H1 (cell line): ENCODE results near the gene TUBB1. TPM values are rescaled to one million over a fixed set of nuclear protein-coding genes. Genes with fewer than 3 reads are reported as not detected.

Source experiments
- CTCF ChIA-PET: fragments of 300-600 bp; sonication (Branson Sonifier 250); formaldehyde crosslinking; loops from one replicate; lab custom pipeline; 2021; ENCODE audit not compliant: partially characterized antibody; lab: Charles Lee
- POLR2A ChIA-PET: fragments of 300-600 bp; sonication (Branson Sonifier 250); formaldehyde crosslinking; loops from one replicate; lab custom pipeline; 2021; ENCODE audit warnings: inconsistent platforms; ENCODE audit not compliant: partially characterized antibody; lab: Charles Lee
- DNase-seq, 2 experiments: peaks; one replicate each; pipeline versions ENCODE4 v3.0.0 to v3.0.0-alpha.2; 2010 to 2022; ENCODE audit warnings: low spot score in 2 of 2, low read depth in 1 of 2, mixed read lengths in 1 of 2
- FAIRE-seq: peaks from 2 replicates; lab custom pipeline; 2011; peaks lifted over from hg19 to GRCh38; lab: Jason Lieb, UNC
- H2AFZ ChIP-seq: 2 replicates; pipeline ENCODE4 v1.8.1; 2012; ENCODE audit warnings: low read length, inconsistent platforms
- H2AK5ac ChIP-seq: 2 replicates; pipeline ENCODE4 v1.6.1; 2013; ENCODE audit warnings: low read depth, low read length
- H2BK120ac ChIP-seq: replicated peaks from 2 replicates; pipeline ENCODE3; 2013; ENCODE audit warnings: low read depth, low read length, inconsistent platforms
- H2BK12ac ChIP-seq: 2 replicates; pipeline ENCODE4 v1.6.1; 2013; ENCODE audit warnings: low read depth, low read length
- H2BK15ac ChIP-seq: 2 replicates; pipeline ENCODE4 v1.6.1; 2013; ENCODE audit warnings: low read length
- H2BK20ac ChIP-seq: 2 replicates; pipeline ENCODE4 v1.6.1; 2013; ENCODE audit warnings: low read length
- H2BK5ac ChIP-seq: 2 replicates; pipeline ENCODE4 v1.6.1; 2013; ENCODE audit warnings: low read depth, low read length
- H3K14ac ChIP-seq: 2 replicates; pipeline ENCODE4 v1.6.1; 2013; ENCODE audit warnings: inconsistent platforms; ENCODE audit not compliant: insufficient read length
- H3K18ac ChIP-seq: 2 replicates; pipeline ENCODE4 v1.6.1; 2013; ENCODE audit warnings: low read length; ENCODE audit errors: extremely low read depth
- H3K23ac ChIP-seq: 2 replicates; pipeline ENCODE4 v1.6.1; 2013; ENCODE audit warnings: inconsistent platforms; ENCODE audit not compliant: insufficient read length
- H3K23me2 ChIP-seq: 2 replicates; pipeline ENCODE4 v1.6.1; 2013; ENCODE audit warnings: low read depth, low read length
- H3K27ac ChIP-seq: 2 replicates; pipeline ENCODE4 v1.6.1; 2011; ENCODE audit warnings: low read depth, low read length, inconsistent platforms
- H3K27me3 ChIP-seq, 4 experiments: replicated peaks in 1 of 4; 1 replicate in 1 of 4; 2 replicates in 3 of 4; pipeline versions ENCODE4 v1.6.1 to v1.8.1; 2011 to 2013; ENCODE audit warnings: low read length in 3 of 4, mild to moderate bottlenecking in 3 of 4, inconsistent platforms in 2 of 4, mixed read lengths in 2 of 4, moderate library complexity in 1 of 4; ENCODE audit not compliant: control insufficient read depth in 3 of 4, insufficient read depth in 3 of 4; ENCODE audit errors: extremely low read depth in 1 of 4
- H3K36me3 ChIP-seq, 4 experiments: 2 replicates each; pipeline versions ENCODE4 v1.6.1 to v1.8.1; 2011 to 2013; ENCODE audit warnings: mild to moderate bottlenecking in 4 of 4, low read length in 3 of 4, moderate library complexity in 2 of 4, control low read depth in 1 of 4, inconsistent platforms in 1 of 4; ENCODE audit not compliant: insufficient read depth in 4 of 4, control insufficient read depth in 2 of 4
- H3K4ac ChIP-seq: replicated peaks from 2 replicates; pipeline ENCODE3; 2013; ENCODE audit warnings: low read length, low read depth, mixed read lengths, inconsistent platforms; ENCODE audit not compliant: insufficient read length
- H3K4me1 ChIP-seq, 4 experiments: replicated peaks in 1 of 4; 1 replicate in 1 of 4; 2 replicates in 3 of 4; pipeline versions ENCODE4 v1.6.1 to v1.8.1; 2011 to 2013; ENCODE audit warnings: low read length in 3 of 4, inconsistent platforms in 2 of 4, mixed read lengths in 1 of 4; ENCODE audit not compliant: insufficient read depth in 4 of 4, control insufficient read depth in 3 of 4
- H3K4me2 ChIP-seq, 2 experiments: 2 replicates each; pipeline versions ENCODE4 v1.6.1 to v1.8.1; 2011 to 2013; ENCODE audit warnings: low read depth in 2 of 2, low read length in 2 of 2, control low read depth in 1 of 2, inconsistent platforms in 1 of 2, mild to moderate bottlenecking in 1 of 2; ENCODE audit not compliant: insufficient read depth in 1 of 2
- H3K4me3 ChIP-seq, 4 experiments: fragments of 200-600, 300-600 bp in 1 of 4; sonication (generic), shearing (Covaris generic), sonication (Bioruptor Twin) in 1 of 4; 2 replicates each; pipeline versions ENCODE4 v1.5.1 to v1.8.1; 2011 to 2016; ENCODE audit warnings: low read length in 4 of 4, low read depth in 3 of 4, control low read depth in 2 of 4, inconsistent platforms in 2 of 4, mild to moderate bottlenecking in 2 of 4, mixed read lengths in 1 of 4, moderate library complexity in 1 of 4; ENCODE audit not compliant: insufficient read depth in 2 of 4; ENCODE audit errors: extremely low read depth in 1 of 4
- H3K56ac ChIP-seq: replicated peaks from 2 replicates; pipeline ENCODE3; 2013; ENCODE audit warnings: low read depth, mild to moderate bottlenecking, mixed read lengths, low read length, inconsistent platforms; ENCODE audit not compliant: insufficient read length
- H3K79me1 ChIP-seq: 2 replicates; pipeline ENCODE4 v1.6.1; 2013; ENCODE audit warnings: low read depth, low read length, control low read depth
- H3K79me2 ChIP-seq, 2 experiments: 2 replicates each; pipeline versions ENCODE4 v1.6.1 to v1.8.1; 2012 to 2013; ENCODE audit warnings: low read length in 2 of 2, mild to moderate bottlenecking in 2 of 2, inconsistent platforms in 1 of 2; ENCODE audit not compliant: insufficient read depth in 2 of 2, control insufficient read depth in 1 of 2
- H3K9ac ChIP-seq, 4 experiments: replicated peaks in 1 of 4; 1 replicate in 1 of 4; 2 replicates in 3 of 4; pipeline versions ENCODE4 v1.6.1 to v1.8.1; 2011 to 2013; ENCODE audit warnings: low read depth in 3 of 4, low read length in 3 of 4, control low read depth in 2 of 4, mild to moderate bottlenecking in 2 of 4, moderate library complexity in 2 of 4, inconsistent platforms in 1 of 4; ENCODE audit errors: extremely low read depth in 1 of 4
- H3K9me3 ChIP-seq, 2 experiments: 2 replicates each; pipeline versions ENCODE4 v1.6.1 to v1.8.1; 2012 to 2013; ENCODE audit warnings: mild to moderate bottlenecking in 2 of 2, moderate library complexity in 2 of 2, control low read depth in 1 of 2, inconsistent platforms in 1 of 2, low read depth in 1 of 2, low read length in 1 of 2, mixed read lengths in 1 of 2; ENCODE audit not compliant: insufficient read depth in 2 of 2
- H4K20me1 ChIP-seq, 2 experiments: replicated peaks in 1 of 2; 2 replicates each; pipeline versions ENCODE3 to v1.8.1; 2011 to 2013; ENCODE audit warnings: inconsistent platforms in 2 of 2, low read length in 2 of 2, mild to moderate bottlenecking in 1 of 2; ENCODE audit not compliant: insufficient read depth in 2 of 2, control insufficient read depth in 1 of 2
- H4K5ac ChIP-seq: 2 replicates; pipeline ENCODE4 v1.6.1; 2013; ENCODE audit warnings: low read length, low read depth, mixed read lengths, inconsistent platforms; ENCODE audit not compliant: insufficient read length
- H4K8ac ChIP-seq: 2 replicates; pipeline ENCODE4 v1.8.0; 2013; ENCODE audit warnings: mild to moderate bottlenecking, moderate library complexity, low read length, inconsistent platforms; ENCODE audit not compliant: insufficient read depth; ENCODE audit errors: extremely low read depth
- H4K91ac ChIP-seq: replicated peaks from 2 replicates; pipeline ENCODE3; 2013; ENCODE audit warnings: low read length, mixed read lengths, inconsistent platforms; ENCODE audit not compliant: insufficient read length
- CBX5 ChIP-seq: fragments of 300-800, 300-1000 bp; sonication (generic); IDR thresholded peaks from 2 replicates; pipeline ENCODE4 v1.7.1; 2016; ENCODE audit warnings: antibody characterized with exemption, low read length, low read depth
- CHD2 ChIP-seq: IDR thresholded peaks from 2 replicates; pipeline ENCODE4 v1.6.1; 2012; ENCODE audit warnings: low read length, improper control_type of control experiment
- GTF2F1 ChIP-seq: IDR thresholded peaks from 2 replicates; pipeline ENCODE4 v1.6.1; 2012; ENCODE audit warnings: low read depth, low read length, improper control_type of control experiment, borderline replicate concordance
- KDM1A ChIP-seq: fragments of 200-600, 300-600 bp; sonication (generic); IDR thresholded peaks from 2 replicates; pipeline ENCODE4 v1.7.1; 2016; ENCODE audit warnings: mild to moderate bottlenecking, low read length, borderline replicate concordance
- KDM4A ChIP-seq: IDR thresholded peaks from one replicate; pipeline ENCODE4 v1.7.1; 2012; ENCODE audit warnings: low read depth, mild to moderate bottlenecking, moderate library complexity, low read length, inconsistent platforms; ENCODE audit not compliant: severe bottlenecking
- PHF8 ChIP-seq: fragments of 200-600 bp; sonication (generic); conservative IDR thresholded peaks from 2 replicates; pipeline ENCODE4 v1.7.1; 2012; ENCODE audit warnings: low read depth, mild to moderate bottlenecking, inconsistent platforms, low read length, moderate library complexity
- POLR2A ChIP-seq, 2 experiments: IDR thresholded peaks; 1 replicate in 1 of 2; 2 replicates in 1 of 2; pipeline ENCODE4 v1.6.1; 2011; ENCODE audit warnings: low read depth in 2 of 2, low read length in 2 of 2, mild to moderate bottlenecking in 2 of 2; ENCODE audit errors: control extremely low read depth in 1 of 2
- RNF2 ChIP-seq: fragments of 200-900, 300-1000 bp; sonication (generic); IDR thresholded peaks from 2 replicates; pipeline ENCODE4 v1.7.1; 2016; ENCODE audit warnings: borderline replicate concordance, low read depth, mild to moderate bottlenecking, antibody characterized with exemption, low read length; ENCODE audit not compliant: poor library complexity, severe bottlenecking; ENCODE audit errors: missing control alignments
- SIN3A ChIP-seq, 2 experiments: IDR thresholded peaks in 1 of 2; conservative IDR thresholded peaks in 1 of 2; 2 replicates each; pipeline ENCODE4 v1.6.1; 2011 to 2012; ENCODE audit warnings: low read length in 2 of 2, improper control_type of control experiment in 1 of 2, low read depth in 1 of 2, mild to moderate bottlenecking in 1 of 2
- WGBS, 2 experiments: shearing (Covaris generic) in 1 of 2; methylation state at CpG; one replicate each; pipeline versions ENCODE4 v1.1.6 to v1.1.7; 2013 to 2015; ENCODE audit warnings: low lambda C conversion rate in 2 of 2, mixed read lengths in 2 of 2, inconsistent platforms in 1 of 2, low coverage in 1 of 2, missing lambda C conversion rate in 1 of 2; ENCODE audit not compliant: insufficient replicate concordance in 2 of 2, insufficient coverage in 1 of 2, insufficient read length in 1 of 2; ENCODE audit errors: extremely low coverage in 1 of 2, missing lambda C conversion rate in 1 of 2; 5-methylcytosine and 5-hydroxymethylcytosine counted together
- polyA plus RNA-seq, 7 experiments: library from polyadenylated mRNA; depleted of rRNA in 3 of 7; stranded (reverse) in 5 of 7; unstranded in 2 of 7; fragments of >200 nt in 5 of 7; fragments of 200-250 nt in 2 of 7; gene quantifications; 1 replicate in 5 of 7; 2 replicates in 1 of 7; 4 replicates in 1 of 7; pipeline versions ENCODE4 v1.2.1 to v1.2.3, GENCODE V29; 2011 to 2013; ENCODE audit warnings: missing spikeins in 2 of 7, mixed read lengths in 2 of 7
- total RNA-seq: library from RNA; stranded (reverse); fragmentation: NEBNext Ultra II Directional; extraction: Animal tissue kit (Norgen Biotek cat#: 25700); gene quantifications from 2 replicates; pipeline ENCODE4 v1.2.1, GENCODE V29; 2021
- TF ChIP-seq, protein P1 (sequence below), 3 experiments: IDR thresholded peaks; 1 replicate in 2 of 3; 2 replicates in 1 of 3; pipeline versions ENCODE4 v1.5.1 to v1.6.1; 2011; ENCODE audit warnings: low read length in 3 of 3, mild to moderate bottlenecking in 3 of 3, inconsistent platforms in 2 of 3, low read depth in 1 of 3, moderate library complexity in 1 of 3; ENCODE audit not compliant: insufficient read depth in 1 of 3; ENCODE audit errors: control extremely low read depth in 1 of 3
- TF ChIP-seq, protein P2 (sequence below): IDR thresholded peaks from 2 replicates; pipeline ENCODE4 v1.6.1; 2012; ENCODE audit warnings: inconsistent platforms

The TUBB1 gene
- total and polyA plus RNA-seq, 2 of the 8 experiments (the other 6 are each of a cell fraction or from before 2014, with no cell fraction given): not detected

- no peak overlapping the region for H2BK15ac ChIP-seq
- H2AK5ac ChIP-seq: no peak overlapping the region
- no peaks in the 10 kb centered on the region for H3K9me3 ChIP-seq
- CTCF ChIA-PET: interaction anchor here (0.7 kb wide), 1 partner anchor 937 kb away, joined by 3 read pairs; no protein-coding TSS in a partner anchor
- no peak overlapping the region; the same call in 1 of the 2 replicates for H2AFZ ChIP-seq
- 51% methylated on average over 4 of the region's 4 CpGs; no CpG with 5 or more reads in 1 of the 2 experiments for WGBS, 2 experiments
- H4K91ac ChIP-seq: no peak overlapping the region
- H3K27me3 ChIP-seq: no peaks in the 10 kb centered on the region; a peak in 1 of 7 replicates
- no peak overlapping the region for H3K27ac ChIP-seq
- no peak overlapping the region for H2BK20ac ChIP-seq
- H3K18ac ChIP-seq: no peak overlapping the region
- H3K4me1 ChIP-seq: peaks cover 0 to 2% (median 0%) of the 10 kb centered on the region in 4 experiments; a peak in 2 of 7 replicates
- no peaks in the 10 kb centered on the region for H3K79me1 ChIP-seq
- no peak overlapping the region for H3K56ac ChIP-seq
- H2BK120ac ChIP-seq: no peak overlapping the region
- peak in 1 of 2 experiments; percentile 33 for DNase-seq
- H3K14ac ChIP-seq: no peak overlapping the region
- no peak overlapping the region for H4K5ac ChIP-seq
- no peaks in the 10 kb centered on the region for H3K79me2 ChIP-seq
- H2BK5ac ChIP-seq: no peak overlapping the region
- H3K4ac ChIP-seq: no peak overlapping the region
- no peaks in the 10 kb centered on the region for H3K36me3 ChIP-seq
- no peak overlapping the region for H3K9ac ChIP-seq
- FAIRE-seq: no peak
- no peak overlapping the region for H4K8ac ChIP-seq
- H3K4me3 ChIP-seq: no peak overlapping the region
- H4K20me1 ChIP-seq: no peaks in the 10 kb centered on the region
- no peak overlapping the region for H2BK12ac ChIP-seq
- H3K23me2 ChIP-seq: no peaks in the 10 kb centered on the region
- H3K23ac ChIP-seq: no peak overlapping the region
- POLR2A ChIA-PET: no interaction called here
- H3K4me2 ChIP-seq: no peak overlapping the region
- no peak for TF ChIP-seq KDM4A
- no peak for TF ChIP-seq POLR2A (IDR thresholded peaks at IDR 0.05; ENCODE audit: control extremely low read depth in 1 of 2, low read depth in 2 of 2, low read length in 2 of 2)
- no peak for TF ChIP-seq GTF2F1
- no peak for TF ChIP-seq PHF8
- no peak for TF ChIP-seq KDM1A
- TF ChIP-seq, protein P1, sequence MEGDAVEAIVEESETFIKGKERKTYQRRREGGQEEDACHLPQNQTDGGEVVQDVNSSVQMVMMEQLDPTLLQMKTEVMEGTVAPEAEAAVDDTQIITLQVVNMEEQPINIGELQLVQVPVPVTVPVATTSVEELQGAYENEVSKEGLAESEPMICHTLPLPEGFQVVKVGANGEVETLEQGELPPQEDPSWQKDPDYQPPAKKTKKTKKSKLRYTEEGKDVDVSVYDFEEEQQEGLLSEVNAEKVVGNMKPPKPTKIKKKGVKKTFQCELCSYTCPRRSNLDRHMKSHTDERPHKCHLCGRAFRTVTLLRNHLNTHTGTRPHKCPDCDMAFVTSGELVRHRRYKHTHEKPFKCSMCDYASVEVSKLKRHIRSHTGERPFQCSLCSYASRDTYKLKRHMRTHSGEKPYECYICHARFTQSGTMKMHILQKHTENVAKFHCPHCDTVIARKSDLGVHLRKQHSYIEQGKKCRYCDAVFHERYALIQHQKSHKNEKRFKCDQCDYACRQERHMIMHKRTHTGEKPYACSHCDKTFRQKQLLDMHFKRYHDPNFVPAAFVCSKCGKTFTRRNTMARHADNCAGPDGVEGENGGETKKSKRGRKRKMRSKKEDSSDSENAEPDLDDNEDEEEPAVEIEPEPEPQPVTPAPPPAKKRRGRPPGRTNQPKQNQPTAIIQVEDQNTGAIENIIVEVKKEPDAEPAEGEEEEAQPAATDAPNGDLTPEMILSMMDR (IDR thresholded peaks at IDR 0.05; ENCODE audit: control extremely low read depth in 1 of 3, insufficient read depth in 1 of 3, low read depth in 1 of 3, low read length in 3 of 3): no peak
- no peak for TF ChIP-seq CBX5
- TF ChIP-seq SIN3A (conservative IDR thresholded peaks at IDR 0.05 in 1 of 2, IDR thresholded peaks at IDR 0.05 in 1 of 2; ENCODE audit: low read depth in 1 of 2, low read length in 2 of 2): no peak
- TF ChIP-seq CHD2: no peak
- no peak for TF ChIP-seq RNF2
- TF ChIP-seq, protein P2, sequence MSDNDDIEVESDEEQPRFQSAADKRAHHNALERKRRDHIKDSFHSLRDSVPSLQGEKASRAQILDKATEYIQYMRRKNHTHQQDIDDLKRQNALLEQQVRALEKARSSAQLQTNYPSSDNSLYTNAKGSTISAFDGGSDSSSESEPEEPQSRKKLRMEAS: no peak
Observed at GRCh38 chr20:58973179-58973578, 46.0 kb upstream of the TUBB1 start.
